GM19043 (cell line): ENCODE results near the gene SSBP2.
"Not testable (repeated sequence)": the region's sequence is repeated elsewhere in the genome, so short reads cannot be mapped to it uniquely, and the experiment has no call there.

Experiments
- ATAC-seq: cut with Tn5 transposase; IDR thresholded peaks from one replicate; pipeline ENCODE4 v1.9.1; 2021; ENCODE audit warnings: low read depth; ENCODE audit not compliant: unreplicated experiment

Gene SSBP2

GRCh38 chr5:81542242-81542641 lies 208.7 kb downstream of the SSBP2 start:
- no peak for ATAC-seq

GRCh38 chr5:81537905-81538547 lies 212.9 kb downstream of the SSBP2 start:
- no peak for ATAC-seq

- ATAC-seq = no peak
Observed at GRCh38 chr5:81534441-81534840, 216.5 kb downstream of the SSBP2 start.

- no peak for ATAC-seq
Observed at GRCh38 chr5:81533629-81534405, 217.1 kb downstream of the SSBP2 start.

GRCh38 chr5:81530919-81531318 lies 220.0 kb downstream of the SSBP2 start:
- ATAC-seq = no peak

- no peak for ATAC-seq
Observed at GRCh38 chr5:81525690-81526089, 225.2 kb downstream of the SSBP2 start.

GRCh38 chr5:81524015-81524414 lies 226.9 kb downstream of the SSBP2 start:
- ATAC-seq = no peak

GRCh38 chr5:81522571-81522970 lies 228.3 kb downstream of the SSBP2 start:
- no peak for ATAC-seq

- ATAC-seq = no peak
Observed at GRCh38 chr5:81520769-81521168, 230.1 kb downstream of the SSBP2 start.

GRCh38 chr5:81519217-81519905 lies 231.5 kb downstream of the SSBP2 start:
- no peak for ATAC-seq

- ATAC-seq = no peak
Observed at GRCh38 chr5:81517462-81517861, 233.4 kb downstream of the SSBP2 start.

GRCh38 chr5:81516091-81516490 lies 234.8 kb downstream of the SSBP2 start:
- ATAC-seq = no peak

- no peak for ATAC-seq
Observed at GRCh38 chr5:81513982-81514381, 236.9 kb downstream of the SSBP2 start.

- no peak for ATAC-seq
Observed at GRCh38 chr5:81513473-81513872, 237.4 kb downstream of the SSBP2 start.

GRCh38 chr5:81506900-81507588 lies 243.9 kb downstream of the SSBP2 start:
- peak; percentile 98 for ATAC-seq

GRCh38 chr5:81506378-81506777 lies 244.5 kb downstream of the SSBP2 start:
- no peak for ATAC-seq

- no peak for ATAC-seq
Observed at GRCh38 chr5:81505672-81506071, 245.2 kb downstream of the SSBP2 start.

- not testable (repeated sequence) for ATAC-seq
Observed at GRCh38 chr5:81503602-81504001, 247.3 kb downstream of the SSBP2 start.

GRCh38 chr5:81495286-81495685 lies 255.6 kb downstream of the SSBP2 start:
- ATAC-seq = no peak

GRCh38 chr5:81488862-81489261 lies 262.0 kb downstream of the SSBP2 start:
- ATAC-seq = no peak

- no peak for ATAC-seq
Observed at GRCh38 chr5:81486711-81487110, 264.2 kb downstream of the SSBP2 start.
